Upper lobe of right lung (tissue), 1 donor: ENCODE data around the gene RAB6B. TPM values are rescaled to one million over a fixed set of nuclear protein-coding genes. Genes with fewer than 3 reads are reported as not detected.

Experiments
- ATAC-seq: fragments of 200-7000 bp; cut with Tn5 transposase; one replicate; pipeline ENCODE4 v1.9.1; 2020; ENCODE audit warnings: mild to moderate bottlenecking, moderate library complexity
- DNase-seq: peaks from one replicate; pipeline ENCODE4 v3.0.0-alpha.2; 2020
- H3K27ac ChIP-seq: fragments of 200-600 bp; one replicate; pipeline ENCODE4 v1.8.0; 2022
- H3K27me3 ChIP-seq: fragments of 200-600 bp; one replicate; pipeline ENCODE4 v1.8.0; 2022; ENCODE audit warnings: mild to moderate bottlenecking
- H3K36me3 ChIP-seq: fragments of 200-600 bp; one replicate; pipeline ENCODE4 v1.8.0; 2022
- H3K4me1 ChIP-seq: fragments of 200-600 bp; one replicate; pipeline ENCODE4 v1.8.0; 2022
- H3K4me3 ChIP-seq: fragments of 200-600 bp; one replicate; pipeline ENCODE4 v1.8.0; 2022; ENCODE audit warnings: mild to moderate bottlenecking
- H3K9me3 ChIP-seq: fragments of 200-600 bp; one replicate; pipeline ENCODE4 v1.8.0; 2022
- CTCF ChIP-seq: fragments of 200-600 bp; IDR thresholded peaks from one replicate; pipeline ENCODE4 v1.8.0; 2022; ENCODE audit warnings: antibody characterized with exemption
- intact Hi-C: fragments of 100-400 bp; cut with DNase I; formaldehyde crosslinking; loops from one replicate; pipeline ENCODE4 v1.11.0; 2022
- total RNA-seq: library from RNA; stranded (reverse); fragmentation: NEBNext Ultra II Directional; extraction: Animal tissue kit (Norgen Biotek cat#: 25700); gene quantifications from one replicate; pipeline ENCODE4 v1.2.1, GENCODE V29; 2021
- donor health status: DM: no; HTN: yes; CAD: no; lungs with severe emphysema.

Gene RAB6B
- total RNA-seq, 1 donor from 2014 or later: 7.4 TPM

- TF ChIP-seq CTCF: no peak
- no peaks in the 10 kb centered on the region for H3K36me3 ChIP-seq
- no peaks in the 10 kb centered on the region for H3K9me3 ChIP-seq
- DNase-seq: no peak
- intact Hi-C loops: no loop called here
- H3K27ac ChIP-seq: no peak overlapping the region
- H3K27me3 ChIP-seq: no peaks in the 10 kb centered on the region
- peak; percentile 6 for ATAC-seq
- peaks cover 11% of the 10 kb centered on the region for H3K4me1 ChIP-seq
- H3K4me3 ChIP-seq: no peak overlapping the region
These were observed 32.6 kb upstream of the RAB6B start for GRCh38 chr3:133928136-133928893.

GRCh38 chr3:133927540-133928066 is 31.9 kb upstream of the RAB6B start:
- ATAC-seq (peak; percentile 92), DNase-seq (peak; percentile 84)
- H3K36me3 ChIP-seq: no peaks in the 10 kb centered on the region
- intact Hi-C loops: no loop called here
- H3K4me1 ChIP-seq: peaks cover 11% of the 10 kb centered on the region
- no peaks in the 10 kb centered on the region for H3K9me3 ChIP-seq
- peak; percentile 69 for TF ChIP-seq CTCF
- no peaks in the 10 kb centered on the region for H3K27me3 ChIP-seq
- no peak overlapping the region for H3K27ac ChIP-seq
- peak overlapping the region; percentile 54 for H3K4me3 ChIP-seq

- Histone ChIP-seq H3K9me3 (no peaks in the 10 kb centered on the region), H3K4me3 (peak overlapping the region; percentile 54), H3K27ac (no peak overlapping the region), H3K27me3 (no peaks in the 10 kb centered on the region), H3K4me1 (peaks cover 11% of the 10 kb centered on the region), H3K36me3 (no peaks in the 10 kb centered on the region)
- ATAC-seq: peak; percentile 10
- TF ChIP-seq CTCF: peak; percentile 7
- intact Hi-C loops: no loop called here
- DNase-seq: no peak
These were observed 31.3 kb upstream of the RAB6B start for GRCh38 chr3:133926736-133927539.

DNA sequence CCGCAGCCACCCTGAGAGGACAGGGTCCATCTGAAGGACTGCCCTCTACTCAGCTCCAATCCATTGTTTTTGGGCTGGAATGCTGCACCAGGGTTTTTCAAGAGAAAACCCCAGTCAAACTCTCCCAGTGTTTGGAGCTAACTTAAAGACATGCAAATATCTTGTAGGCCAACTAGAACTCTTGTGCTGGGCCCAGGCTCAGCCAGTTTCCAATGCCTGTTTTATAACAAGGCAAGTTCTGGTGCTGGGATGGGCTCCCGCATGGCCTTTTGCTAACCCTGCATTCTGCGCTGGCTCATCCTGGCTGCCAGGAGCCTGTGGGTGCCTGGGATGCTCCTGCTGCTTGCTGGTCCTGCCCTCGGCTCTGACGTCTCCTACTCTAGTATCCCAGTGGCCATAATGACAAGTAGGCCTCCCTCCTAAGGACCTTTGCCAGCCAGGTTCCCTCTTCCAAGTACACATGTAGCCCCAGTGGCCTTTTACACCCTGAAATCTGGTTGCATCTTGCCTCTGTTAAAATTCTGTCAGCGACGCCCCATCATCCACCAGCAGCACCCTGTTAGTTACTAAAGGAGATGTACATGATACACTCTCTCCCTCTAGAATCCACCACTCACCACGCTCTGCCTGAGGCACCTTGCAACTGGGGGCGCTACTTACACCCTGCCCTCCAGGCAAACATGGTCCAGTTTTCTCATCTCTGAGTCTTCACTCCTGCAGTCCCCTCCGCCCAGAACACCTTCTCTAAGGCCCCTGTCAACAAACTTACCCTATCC is 30.5 kb upstream of the RAB6B start:
- DNase-seq (no peak), ATAC-seq (no peak)
- TF ChIP-seq CTCF: no peak
- Histone ChIP-seq H3K27me3 (no peaks in the 10 kb centered on the region), H3K27ac (no peak overlapping the region), H3K4me1 (peaks cover 11% of the 10 kb centered on the region), H3K9me3 (no peaks in the 10 kb centered on the region), H3K4me3 (no peak overlapping the region), H3K36me3 (no peaks in the 10 kb centered on the region)
- intact Hi-C loops: no loop called here

- no peak for ATAC-seq
- intact Hi-C loops: no loop called here
- no peak overlapping the region for H3K4me3 ChIP-seq
- no peak for TF ChIP-seq CTCF
- no peaks in the 10 kb centered on the region for H3K9me3 ChIP-seq
- H3K27ac ChIP-seq: no peak overlapping the region
- no peak for DNase-seq
- peaks cover 11% of the 10 kb centered on the region for H3K4me1 ChIP-seq
- H3K36me3 ChIP-seq: no peaks in the 10 kb centered on the region
- H3K27me3 ChIP-seq: peaks cover 3% of the 10 kb centered on the region
These were observed 28.4 kb upstream of the RAB6B start for GRCh38 chr3:133924041-133924440.
